ENCODE data around the gene HMOX2. TPM values are rescaled to one million over a fixed set of nuclear protein-coding genes. Genes with fewer than 3 reads are reported as not detected.

Gene HMOX2
- total and polyA plus RNA-seq, 2 of the 13 experiments (the other 11 are each of a cell fraction or from before 2014, with no cell fraction given), result 60.3 to 70.4 TPM

DNA sequence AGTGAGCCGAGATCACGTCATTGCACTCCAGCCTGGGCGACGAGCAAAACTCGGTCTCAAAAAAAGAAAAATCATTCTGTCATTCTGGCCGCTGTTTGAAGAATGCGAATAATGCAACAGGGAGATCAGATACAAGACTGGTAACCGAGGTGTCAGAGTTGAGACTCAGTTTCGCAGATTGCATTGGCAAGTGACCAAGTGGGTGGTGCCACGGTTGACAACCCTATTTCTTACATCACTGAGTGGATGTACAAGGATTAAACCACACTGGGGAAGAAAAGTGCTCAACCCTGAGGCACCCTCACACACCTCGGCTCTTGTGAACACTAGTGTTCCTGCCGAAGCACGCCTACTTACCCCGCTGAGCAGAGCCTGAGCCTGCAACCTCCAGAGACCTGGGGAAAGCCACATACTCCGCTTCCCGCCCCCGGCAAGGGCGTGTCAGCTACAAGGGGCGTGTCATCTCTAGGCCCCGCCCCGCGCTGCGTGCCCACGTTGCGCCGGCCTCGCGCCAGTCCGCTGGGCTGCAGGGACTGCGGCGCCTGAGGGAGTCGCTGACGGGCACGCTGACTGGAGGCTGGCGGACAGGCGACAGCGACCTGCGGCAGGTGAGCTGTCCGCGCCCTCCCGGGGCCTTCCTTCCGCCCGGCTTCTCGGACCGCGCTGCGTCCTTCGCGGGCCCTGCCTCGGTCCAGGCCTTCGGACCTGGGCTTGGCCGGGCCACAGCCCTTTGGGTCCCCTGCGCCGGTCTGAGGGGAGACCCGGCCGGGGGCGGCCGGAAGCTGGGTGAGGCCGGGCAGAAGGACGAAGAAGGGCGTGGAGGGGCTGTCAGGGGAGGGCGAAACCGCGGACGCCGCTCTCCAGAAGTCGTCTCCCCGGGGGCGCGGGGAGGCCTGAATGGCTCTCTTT, at the start of gene HMOX2 (continued):
- peak; percentile 60; the same call in 1 of the 2 replicates for TF ChIP-seq ZBTB7B (CRISPR knock-in tag; IDR thresholded peaks at IDR 0.05)
- TF ChIP-seq ZBTB33 (CRISPR knock-in tag; IDR thresholded peaks at IDR 0.05), result peak; percentile 87
- no peak for TF ChIP-seq PHF5A (CRISPR knock-in tag; IDR thresholded peaks at IDR 0.05; ENCODE audit: low read depth, unreplicated experiment)
- peak; percentile 36; the same call in 1 of the 2 replicates for TF ChIP-seq ZNF138 (CRISPR knock-in tag; IDR thresholded peaks at IDR 0.05; ENCODE audit: low read depth)
- TF ChIP-seq SIN3A (IDR thresholded peaks at IDR 0.05; ENCODE audit: borderline replicate concordance, low read depth, low read length), result peak; percentile 85; the same call in 1 of the 2 replicates
- TF ChIP-seq SIN3B (IDR thresholded peaks at IDR 0.05; ENCODE audit: low read length), result no peak
- TF ChIP-seq, protein P1, sequence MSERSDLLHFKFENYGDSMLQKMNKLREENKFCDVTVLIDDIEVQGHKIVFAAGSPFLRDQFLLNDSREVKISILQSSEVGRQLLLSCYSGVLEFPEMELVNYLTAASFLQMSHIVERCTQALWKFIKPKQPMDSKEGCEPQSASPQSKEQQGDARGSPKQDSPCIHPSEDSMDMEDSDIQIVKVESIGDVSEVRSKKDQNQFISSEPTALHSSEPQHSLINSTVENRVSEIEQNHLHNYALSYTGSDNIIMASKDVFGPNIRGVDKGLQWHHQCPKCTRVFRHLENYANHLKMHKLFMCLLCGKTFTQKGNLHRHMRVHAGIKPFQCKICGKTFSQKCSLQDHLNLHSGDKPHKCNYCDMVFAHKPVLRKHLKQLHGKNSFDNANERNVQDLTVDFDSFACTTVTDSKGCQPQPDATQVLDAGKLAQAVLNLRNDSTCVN (CRISPR knock-in tag; IDR thresholded peaks at IDR 0.05; ENCODE audit: borderline replicate concordance), result peak; percentile 39; the same call in 1 of the 2 replicates
- TF ChIP-seq ZBTB40 (IDR thresholded peaks at IDR 0.05), result no peak
- TF ChIP-seq ZBTB40 (CRISPR knock-in tag; IDR thresholded peaks at IDR 0.05), result peak; percentile 67
- peak; percentile 72 for TF ChIP-seq HDAC2 (CRISPR knock-in tag; IDR thresholded peaks at IDR 0.05)
- peak; percentile 86 for TF ChIP-seq ZNF678 (CRISPR knock-in tag; IDR thresholded peaks at IDR 0.05)
- peak; percentile 90 for TF ChIP-seq RBFOX2 (IDR thresholded peaks at IDR 0.05; ENCODE audit: low read depth, low read length)
- TF ChIP-seq ZKSCAN8 (CRISPR knock-in tag; IDR thresholded peaks at IDR 0.05; ENCODE audit: borderline replicate concordance), result peak; percentile 74; the same call in 1 of the 2 replicates
- TF ChIP-seq DR1 (CRISPR knock-in tag; IDR thresholded peaks at IDR 0.05), result no peak; the same call in none of the 2 replicates
- no peak for TF ChIP-seq ZNF644 (CRISPR knock-in tag; IDR thresholded peaks at IDR 0.05; ENCODE audit: low read depth)
- peak; percentile 85 to 99 for TF ChIP-seq POLR2A (IDR thresholded peaks at IDR 0.05; ENCODE audit: insufficient read depth in 1 of 2, low read depth in 2 of 2, low read length in 2 of 2)
- 0 out of 2 replicates have a peak, but pooled peaks have one; percentile 82 for TF ChIP-seq ZNF33B (CRISPR knock-in tag; IDR thresholded peaks at IDR 0.05)
- peak; percentile 75; the same call in 1 of the 2 replicates for TF ChIP-seq KLF9 (CRISPR knock-in tag; IDR thresholded peaks at IDR 0.05; ENCODE audit: low read depth)
